Measurements from ENCODE around the gene LRPPRC.
"Not testable (repeated sequence)": the region's sequence is repeated elsewhere in the genome, so short reads cannot be mapped to it uniquely, and the experiment has no call there.

Gene LRPPRC

GRCh38 chr2:43977677-43978375, 18.0 kb downstream of the LRPPRC start:
- DNase-seq (ENCODE audit: low spot score) = no peak

DNA sequence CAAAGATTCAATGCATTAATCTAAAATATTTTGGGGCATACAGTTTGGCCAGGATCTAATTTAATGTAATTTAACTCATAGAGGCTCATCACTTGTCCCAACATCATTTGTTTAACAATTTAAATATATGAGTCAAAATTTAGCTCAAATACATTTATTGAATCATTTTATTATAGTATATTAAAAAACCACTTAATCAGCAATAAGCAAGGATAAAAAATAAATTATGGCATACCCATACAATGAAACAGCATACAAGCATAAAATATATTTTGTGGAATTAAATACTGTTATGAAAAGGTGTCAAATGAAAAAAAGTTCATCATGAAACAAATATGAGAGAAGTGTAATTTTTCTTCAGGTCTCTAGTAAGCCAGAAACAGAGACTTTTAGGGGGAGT, 34.9 kb downstream of the LRPPRC start:
- no peak for DNase-seq (ENCODE audit: low spot score)

DNA sequence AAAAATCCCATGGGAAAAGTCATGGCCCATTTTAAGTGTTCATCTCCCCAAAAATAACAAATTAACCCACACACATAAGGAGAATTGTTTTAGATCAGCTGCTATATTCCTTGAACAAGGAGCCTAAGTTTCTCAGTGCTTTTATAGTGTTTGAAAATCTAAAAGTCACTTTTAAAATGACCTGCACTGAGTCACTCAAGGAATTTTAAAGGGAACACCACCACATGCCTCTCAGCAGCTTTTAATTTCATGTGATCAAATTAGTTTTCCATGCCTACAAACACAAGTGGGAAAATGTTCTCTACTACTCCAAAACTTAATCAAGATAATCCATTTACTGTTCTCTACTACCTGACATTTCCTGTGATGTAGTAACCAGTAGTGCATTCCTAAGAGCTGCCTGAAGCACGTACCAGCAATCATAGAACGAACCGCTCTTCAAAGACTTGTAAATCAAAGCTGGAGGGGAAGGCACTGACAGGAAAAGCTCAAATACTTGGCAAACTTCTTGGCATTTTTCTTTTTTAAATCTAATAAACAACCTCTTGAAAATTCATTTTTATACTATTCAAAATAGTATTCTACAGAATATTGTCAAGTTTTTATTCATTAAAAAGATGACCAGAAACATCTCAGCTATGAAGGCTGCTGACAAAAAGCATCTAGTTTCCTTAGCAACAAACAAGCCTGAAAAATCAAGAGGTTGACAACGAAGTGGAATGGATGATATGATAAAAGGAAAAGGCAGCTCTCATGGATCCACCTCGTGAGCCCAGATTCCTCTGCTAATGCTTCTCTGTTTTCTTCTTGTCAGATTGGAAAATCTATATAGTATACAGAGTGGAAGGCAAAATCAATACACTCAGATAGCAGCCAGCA, 37.2 kb downstream of the LRPPRC start:
- no peak for DNase-seq (ENCODE audit: low spot score)

DNA sequence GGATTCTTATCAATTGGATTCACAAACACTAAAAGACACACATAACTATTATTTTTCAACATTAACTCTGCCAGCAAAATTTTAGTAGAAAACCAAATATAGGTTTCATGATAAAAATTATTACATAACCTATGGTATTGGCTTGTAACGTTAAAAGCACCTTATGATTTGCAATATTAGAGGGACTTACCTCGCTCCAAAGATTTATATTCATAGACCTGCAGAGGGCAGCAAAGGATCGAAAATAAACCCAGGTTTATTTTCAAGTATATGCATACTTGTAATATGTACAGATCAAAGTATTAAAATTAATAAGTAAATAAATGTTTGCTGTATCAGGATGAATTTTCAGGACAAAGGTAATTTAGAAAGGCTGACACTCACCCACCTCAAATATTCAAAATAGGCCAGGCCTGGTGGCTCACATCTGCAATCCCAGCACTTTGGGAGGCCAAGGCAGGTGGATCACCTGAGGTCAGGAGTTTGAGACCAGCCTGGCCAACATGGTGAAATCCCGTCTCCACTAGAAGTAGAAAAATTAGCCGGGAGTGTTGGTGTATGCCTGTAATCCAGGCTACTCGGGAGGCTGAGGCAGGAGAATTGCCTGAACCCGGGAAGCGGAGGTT, 45.3 kb downstream of the LRPPRC start:
- DNase-seq (ENCODE audit: low spot score) = no peak

DNA sequence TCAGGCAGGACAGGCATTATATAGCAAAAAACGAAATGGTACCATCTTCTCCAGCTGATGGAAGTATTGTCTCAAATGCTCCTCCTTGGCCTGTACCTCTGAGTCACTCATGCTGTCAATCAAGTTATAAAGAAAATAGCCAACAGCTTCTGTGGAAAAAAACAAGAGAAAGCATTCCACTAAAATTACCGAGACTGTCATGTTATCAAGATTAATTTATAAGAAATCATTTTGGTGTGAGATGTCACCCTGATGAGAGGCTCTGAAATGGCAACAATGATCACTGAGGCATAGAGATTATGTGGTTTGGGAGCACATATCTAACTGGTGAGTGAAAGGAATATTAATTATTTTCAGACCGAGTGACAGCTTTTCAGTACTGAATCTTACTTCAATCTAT, 47.4 kb downstream of the LRPPRC start:
- DNase-seq (ENCODE audit: low spot score) = no peak

DNA sequence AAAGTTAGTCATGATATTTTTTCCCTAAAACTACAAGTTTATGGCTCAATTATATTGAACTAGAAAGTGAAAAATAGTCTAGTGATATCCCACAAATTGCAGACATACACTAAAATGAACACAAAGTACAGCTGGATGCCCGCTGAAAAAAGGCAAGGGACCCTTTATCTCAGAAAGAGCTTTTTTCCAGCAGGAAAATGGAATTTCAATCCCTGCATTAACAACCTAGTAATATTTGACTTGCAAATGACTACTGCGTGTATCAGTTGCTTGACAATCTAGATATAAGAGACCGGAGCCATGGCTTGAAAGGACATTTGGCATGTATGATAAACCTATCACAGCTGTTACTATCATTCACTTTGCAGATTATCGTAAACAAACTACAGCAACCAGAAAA, 49.1 kb downstream of the LRPPRC start:
- no peak for DNase-seq (ENCODE audit: low spot score)

GRCh38 chr2:43945439-43945838, 50.4 kb downstream of the LRPPRC start:
- DNase-seq (ENCODE audit: low spot score) = no peak

DNA sequence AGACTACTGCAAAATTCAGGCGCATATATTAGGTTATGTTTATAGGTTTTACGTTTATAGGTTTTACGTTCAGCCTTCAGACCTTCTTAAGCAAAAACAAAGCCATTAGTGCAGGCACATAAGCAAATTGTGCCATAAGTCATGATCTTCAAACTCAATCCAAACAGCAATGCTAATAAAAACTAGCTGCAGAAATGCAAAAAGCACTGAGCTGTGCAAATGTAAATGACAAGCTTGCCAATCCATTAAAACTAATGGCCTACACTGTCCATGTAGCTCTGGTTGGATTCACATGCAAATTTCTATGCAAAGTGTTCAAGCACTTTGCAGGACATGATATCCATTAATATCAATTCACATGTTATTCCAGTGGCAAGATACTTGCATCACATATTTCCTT, 50.9 kb downstream of the LRPPRC start:
- no peak for DNase-seq (ENCODE audit: low spot score)

DNA sequence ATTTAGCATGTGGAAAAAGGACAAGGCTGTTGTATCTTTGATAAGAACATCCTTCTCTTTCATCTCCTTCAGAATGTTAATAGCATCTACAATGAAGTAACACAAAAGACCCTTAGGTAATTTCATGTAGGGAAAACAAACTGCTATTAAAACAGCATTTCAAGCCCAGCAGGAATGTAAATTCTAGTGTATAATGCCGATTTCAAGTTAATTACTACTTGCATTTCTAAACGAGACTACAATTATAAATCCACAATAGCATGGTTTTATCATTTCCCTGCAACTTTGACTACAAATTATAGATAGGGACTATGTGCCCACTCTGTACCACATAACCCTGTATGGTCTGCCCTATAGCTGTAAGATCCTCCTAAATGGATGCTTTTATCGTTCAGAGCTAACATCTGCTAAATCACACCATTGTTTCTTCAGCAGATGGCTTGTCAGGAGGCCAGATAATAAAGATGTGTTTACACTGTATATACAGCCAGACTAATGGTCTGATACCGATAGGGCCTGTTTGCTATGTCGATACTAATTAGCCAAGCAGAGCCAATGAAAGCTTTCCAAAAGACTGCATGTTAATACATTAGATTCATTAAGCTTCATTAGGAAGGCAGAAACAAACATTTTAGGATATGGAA, 51.9 kb downstream of the LRPPRC start:
- no peak for DNase-seq (ENCODE audit: low spot score)

GRCh38 chr2:43943323-43943722, 52.5 kb downstream of the LRPPRC start:
- DNase-seq (ENCODE audit: low spot score) = no peak

- no peak for DNase-seq (ENCODE audit: low spot score)
Measured at GRCh38 chr2:43942881-43943280, 52.9 kb downstream of the LRPPRC start.

GRCh38 chr2:43941966-43942365, 53.8 kb downstream of the LRPPRC start:
- no peak for DNase-seq (ENCODE audit: low spot score)

GRCh38 chr2:43941359-43941758, 54.4 kb downstream of the LRPPRC start:
- no peak for DNase-seq (ENCODE audit: low spot score)

DNA sequence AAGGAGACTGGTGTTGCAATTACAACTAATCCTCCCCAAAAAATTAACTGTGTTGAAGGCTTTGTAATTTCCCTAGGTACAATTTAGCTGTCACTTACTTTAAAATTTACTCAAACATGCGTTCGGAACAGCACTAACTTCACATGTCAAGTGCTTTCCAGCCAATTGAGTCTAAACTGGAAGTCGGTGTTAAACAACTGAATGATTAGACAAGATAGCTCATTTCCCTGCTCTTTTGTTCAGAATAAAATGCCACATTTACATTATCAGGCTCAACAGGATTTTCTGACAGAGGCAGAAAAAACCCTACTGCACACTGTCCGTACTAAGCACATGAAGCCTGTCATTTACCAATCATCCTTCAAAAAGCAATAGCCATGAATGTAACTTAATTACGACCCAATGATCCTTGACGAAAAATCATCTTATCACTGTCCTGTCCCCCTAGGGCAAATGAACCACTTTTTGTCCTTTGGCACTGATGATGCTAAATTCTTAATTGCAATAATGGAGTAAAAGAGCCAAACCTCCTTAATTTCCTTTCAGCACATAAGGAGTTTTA, 56.0 kb downstream of the LRPPRC start:
- DNase-seq (ENCODE audit: low spot score) = no peak

DNA sequence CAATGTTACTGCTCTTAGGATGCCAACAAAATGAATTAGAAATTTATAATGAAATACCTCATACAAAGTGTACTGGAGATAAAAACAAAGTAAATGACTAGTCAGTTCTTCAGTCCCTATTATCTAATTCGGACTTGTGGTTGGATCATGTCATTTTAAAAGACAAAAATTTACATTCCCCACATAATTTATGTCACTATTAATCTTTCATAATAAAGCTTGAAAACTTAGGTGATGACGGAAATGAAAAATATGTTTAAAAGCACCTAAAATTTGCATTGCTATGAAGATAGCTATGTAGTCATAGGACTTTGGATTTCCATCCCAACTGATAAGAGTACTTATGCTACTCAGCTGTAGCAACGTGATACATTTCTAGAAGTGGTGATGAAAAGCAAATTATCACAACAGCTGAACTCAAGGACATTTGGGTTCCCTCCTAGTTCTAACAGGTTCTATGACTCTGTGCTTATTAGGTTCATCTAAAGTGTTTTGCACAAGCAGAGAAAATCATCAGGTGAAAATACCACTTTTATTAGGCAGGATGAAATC, 58.4 kb downstream of the LRPPRC start:
- DNase-seq (ENCODE audit: low spot score) = no peak

GRCh38 chr2:43934567-43934966, 61.2 kb downstream of the LRPPRC start:
- no peak for DNase-seq (ENCODE audit: low spot score)

DNA sequence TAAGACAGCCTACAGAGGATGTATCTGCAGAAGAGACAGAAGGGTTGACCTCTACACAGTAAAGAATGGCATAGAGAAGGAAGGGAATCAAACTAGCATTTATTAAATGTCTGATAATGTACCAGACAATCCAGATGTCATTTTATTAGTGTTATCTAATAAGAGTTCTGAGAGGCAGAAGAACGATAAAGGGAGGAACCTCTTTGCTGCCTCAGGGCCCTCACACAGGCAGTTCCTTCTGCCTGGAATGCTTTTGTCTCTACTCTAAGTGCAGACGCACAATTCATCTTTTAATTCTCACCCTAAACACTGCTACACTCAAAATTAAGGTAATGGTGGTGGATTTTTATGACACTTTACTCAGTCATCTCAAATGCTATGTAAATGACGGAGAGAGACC, 64.5 kb downstream of the LRPPRC start:
- DNase-seq (ENCODE audit: low spot score) = no peak

DNA sequence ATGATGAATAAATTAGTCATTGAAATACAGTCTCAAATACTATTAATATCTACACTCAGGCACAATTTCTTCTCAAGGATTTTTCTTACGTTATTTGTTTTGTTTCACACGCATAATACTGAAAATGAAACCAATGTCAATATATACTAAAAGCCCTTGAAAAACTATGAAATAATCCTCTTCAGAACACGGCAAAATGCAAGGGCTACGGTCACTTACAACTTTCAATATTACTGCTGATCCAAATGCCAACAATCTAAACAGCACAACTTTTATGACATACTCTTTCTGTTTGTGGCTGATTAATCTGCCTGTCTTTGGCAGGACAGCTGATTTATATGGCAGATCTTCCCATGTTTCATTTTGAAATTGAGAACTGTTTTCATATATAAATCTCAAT, 68.3 kb downstream of the LRPPRC start:
- DNase-seq (ENCODE audit: low spot score) = no peak

- DNase-seq (ENCODE audit: low spot score) = no peak
Measured at GRCh38 chr2:43925431-43925830, 70.4 kb downstream of the LRPPRC start.

GRCh38 chr2:43924463-43924862, 71.3 kb downstream of the LRPPRC start:
- no peak for DNase-seq (ENCODE audit: low spot score)

GRCh38 chr2:43911136-43911790, 84.5 kb downstream of the LRPPRC start:
- DNase-seq (ENCODE audit: low spot score) = not testable (repeated sequence)
